Measurements from ENCODE around the gene ATXN3L. TPM values are rescaled to one million over a fixed set of nuclear protein-coding genes. Genes with fewer than 3 reads are reported as not detected.

The ATXN3L gene
- total RNA-seq, 6 experiments from 2014 or later = not detected

DNA sequence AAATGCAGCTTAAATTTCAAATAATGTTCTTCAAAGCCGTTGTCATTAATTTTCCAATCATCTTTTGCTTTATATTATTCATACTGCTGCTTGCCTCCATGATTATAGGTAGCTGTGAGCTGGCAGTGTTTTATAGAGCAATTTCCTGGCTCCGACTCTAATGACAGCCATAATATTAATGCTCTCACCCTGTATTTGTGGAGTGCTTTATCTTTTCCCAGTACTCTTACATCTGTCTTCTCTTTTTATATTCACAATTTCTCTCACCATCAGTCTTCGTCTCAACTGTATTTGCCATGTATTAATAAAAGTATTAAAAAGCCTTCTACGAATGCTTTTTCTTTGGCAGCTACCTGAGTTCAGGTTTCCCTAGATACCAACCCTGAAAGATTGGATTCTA, 21.0 kb downstream of the ATXN3L start:
- no peak overlapping the region for H3K4me3 ChIP-seq
- intact Hi-C loops (cut with DNase I) = no loop called here
- H3K4me1 ChIP-seq = no peaks in the 10 kb centered on the region
- TF ChIP-seq, protein P1, sequence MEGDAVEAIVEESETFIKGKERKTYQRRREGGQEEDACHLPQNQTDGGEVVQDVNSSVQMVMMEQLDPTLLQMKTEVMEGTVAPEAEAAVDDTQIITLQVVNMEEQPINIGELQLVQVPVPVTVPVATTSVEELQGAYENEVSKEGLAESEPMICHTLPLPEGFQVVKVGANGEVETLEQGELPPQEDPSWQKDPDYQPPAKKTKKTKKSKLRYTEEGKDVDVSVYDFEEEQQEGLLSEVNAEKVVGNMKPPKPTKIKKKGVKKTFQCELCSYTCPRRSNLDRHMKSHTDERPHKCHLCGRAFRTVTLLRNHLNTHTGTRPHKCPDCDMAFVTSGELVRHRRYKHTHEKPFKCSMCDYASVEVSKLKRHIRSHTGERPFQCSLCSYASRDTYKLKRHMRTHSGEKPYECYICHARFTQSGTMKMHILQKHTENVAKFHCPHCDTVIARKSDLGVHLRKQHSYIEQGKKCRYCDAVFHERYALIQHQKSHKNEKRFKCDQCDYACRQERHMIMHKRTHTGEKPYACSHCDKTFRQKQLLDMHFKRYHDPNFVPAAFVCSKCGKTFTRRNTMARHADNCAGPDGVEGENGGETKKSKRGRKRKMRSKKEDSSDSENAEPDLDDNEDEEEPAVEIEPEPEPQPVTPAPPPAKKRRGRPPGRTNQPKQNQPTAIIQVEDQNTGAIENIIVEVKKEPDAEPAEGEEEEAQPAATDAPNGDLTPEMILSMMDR (IDR thresholded peaks at IDR 0.05) = no peak
- no peak for TF ChIP-seq POLR2A (IDR thresholded peaks at IDR 0.05)
- H3K27me3 ChIP-seq = no peaks in the 10 kb centered on the region
- no peak for DNase-seq
- no peaks in the 10 kb centered on the region for H3K36me3 ChIP-seq
- H3K27ac ChIP-seq = no peak overlapping the region
- WGBS (ENCODE audit: insufficient coverage, low coverage, low lambda C conversion rate, missing lambda C conversion rate) = 45% methylated on average over 4 of the region's 4 CpGs
- H3K9me3 ChIP-seq = no peaks in the 10 kb centered on the region
- no peak for ATAC-seq

DNA sequence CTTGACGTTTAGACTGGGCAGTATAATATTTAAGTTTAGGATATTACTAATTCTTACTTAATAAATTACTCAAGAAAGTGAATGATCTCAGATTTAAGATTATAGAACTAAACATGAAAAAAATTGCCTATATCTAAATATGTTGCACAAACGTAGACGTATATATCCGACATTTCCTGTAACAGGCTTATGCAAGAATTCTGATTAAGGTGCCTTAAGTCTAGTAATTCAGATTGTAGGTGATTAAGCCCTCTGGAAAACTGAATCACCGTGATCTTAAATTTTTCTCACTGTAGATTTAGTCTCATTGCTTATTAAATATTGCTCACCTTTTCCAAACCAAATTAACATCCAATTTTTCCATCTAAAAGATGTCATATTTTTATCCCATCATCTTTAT, 24.0 kb downstream of the ATXN3L start:
- no peak overlapping the region for H3K27ac ChIP-seq
- no peaks in the 10 kb centered on the region for H3K4me1 ChIP-seq
- H3K4me3 ChIP-seq = no peak overlapping the region
- no peak for ATAC-seq
- no peaks in the 10 kb centered on the region for H3K9me3 ChIP-seq
- intact Hi-C loops (cut with DNase I) = no loop called here
- no peaks in the 10 kb centered on the region for H3K36me3 ChIP-seq
- peaks cover 0 to 4% of the 10 kb centered on the region in 2 donors for H3K27me3 ChIP-seq
- WGBS (ENCODE audit: insufficient coverage, low coverage, low lambda C conversion rate, missing lambda C conversion rate) = 43% methylated on average over 5 of the region's 5 CpGs
- no peak for DNase-seq
- TF ChIP-seq, protein P1 (IDR thresholded peaks at IDR 0.05) = no peak
- TF ChIP-seq POLR2A (IDR thresholded peaks at IDR 0.05) = no peak

DNA sequence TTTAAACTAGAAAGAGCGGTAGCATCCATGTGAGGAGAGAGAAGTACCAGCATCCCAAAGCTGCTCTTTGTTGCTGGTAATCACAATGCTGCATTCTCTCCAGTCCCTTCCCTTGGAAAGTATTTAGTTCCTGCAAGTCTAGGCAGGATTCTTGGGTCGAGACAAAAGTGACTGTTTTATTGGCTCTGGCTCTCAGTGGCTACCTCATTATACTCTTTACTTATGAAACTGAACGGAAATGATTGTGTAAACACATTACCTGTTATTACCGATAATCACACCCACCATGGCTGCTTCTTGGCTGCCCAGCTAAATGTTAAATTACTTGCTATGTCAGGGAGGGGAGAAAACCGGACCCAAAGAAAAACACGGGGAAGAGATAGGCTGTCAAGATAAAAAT, 26.2 kb downstream of the ATXN3L start:
- no peak overlapping the region for H3K4me3 ChIP-seq
- peaks cover 0 to 4% of the 10 kb centered on the region in 2 donors for H3K27me3 ChIP-seq
- TF ChIP-seq, protein P1 (IDR thresholded peaks at IDR 0.05) = no peak
- TF ChIP-seq POLR2A (IDR thresholded peaks at IDR 0.05) = no peak
- H3K4me1 ChIP-seq = no peaks in the 10 kb centered on the region
- ATAC-seq (no peak), DNase-seq (no peak)
- H3K9me3 ChIP-seq = no peaks in the 10 kb centered on the region
- no peak overlapping the region for H3K27ac ChIP-seq
- intact Hi-C loops (cut with DNase I) = no loop called here
- 42% methylated on average over 6 of the region's 6 CpGs for WGBS (ENCODE audit: insufficient coverage, low coverage, low lambda C conversion rate, missing lambda C conversion rate)
- H3K36me3 ChIP-seq = no peaks in the 10 kb centered on the region

DNA sequence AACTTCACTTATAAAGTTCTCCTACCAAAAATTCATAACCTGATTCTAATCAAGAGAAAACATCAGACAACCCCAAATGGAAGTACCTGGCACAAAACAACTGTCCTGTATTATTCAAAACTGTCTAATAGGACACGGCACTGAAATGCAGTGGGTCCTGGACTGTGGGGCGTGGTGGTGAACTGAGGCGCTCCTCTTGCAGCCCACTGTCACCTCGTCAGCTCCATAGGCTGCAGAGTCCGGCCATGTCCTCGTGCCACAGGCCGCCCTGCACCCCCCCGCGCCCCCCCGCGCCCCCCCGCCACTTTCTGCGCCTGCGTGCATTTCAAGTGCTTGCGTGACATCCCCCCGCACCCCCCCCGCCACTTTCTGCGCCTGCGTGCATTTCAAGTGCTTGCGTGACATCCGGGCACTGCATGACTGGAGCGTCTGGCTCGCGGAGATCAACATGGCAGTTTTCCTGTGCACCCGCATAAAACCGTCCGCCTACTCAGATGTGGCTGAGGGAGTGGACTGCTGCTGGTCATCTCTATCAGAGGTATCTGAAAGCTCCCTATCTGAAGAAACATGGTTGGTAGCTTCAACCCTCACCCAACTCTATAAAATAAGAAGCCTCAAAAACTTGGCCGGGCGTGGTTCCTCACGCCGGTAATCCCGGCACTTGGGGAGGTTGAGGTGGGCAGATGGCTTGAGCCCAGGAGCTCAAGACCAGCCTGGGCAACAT, 28.8 kb downstream of the ATXN3L start:
- no peak for ATAC-seq
- intact Hi-C loops (cut with DNase I) = no loop called here
- Histone ChIP-seq H3K9me3 (no peaks in the 10 kb centered on the region), H3K27me3 (peaks cover 0 to 4% of the 10 kb centered on the region in 2 donors), H3K36me3 (no peaks in the 10 kb centered on the region), H3K4me3 (no peak overlapping the region), H3K27ac (no peak overlapping the region), H3K4me1 (no peaks in the 10 kb centered on the region)
- 81% methylated on average over 5 of the region's 32 CpGs for WGBS (ENCODE audit: insufficient coverage, low coverage, low lambda C conversion rate, missing lambda C conversion rate)
- no peak for TF ChIP-seq POLR2A (IDR thresholded peaks at IDR 0.05)
- TF ChIP-seq, protein P1 (IDR thresholded peaks at IDR 0.05) = no peak
- no peak for DNase-seq

Measured in right lobe of liver (tissue), 6 donors.